Subcutaneous adipose tissue (tissue), 4 donors: ENCODE results near the gene CAST. TPM values are rescaled to one million over a fixed set of nuclear protein-coding genes. Genes with fewer than 3 reads are reported as not detected.

Experiments used
- CTCF ChIP-seq: fragments of 450-650 bp; IDR thresholded peaks from one replicate; pipeline ENCODE4 v1.5.1; 2016; ENCODE audit warnings: low read depth, mild to moderate bottlenecking, control low read depth, antibody characterized with exemption, moderate library complexity
- total RNA-seq, 4 donors: library from RNA; depleted of rRNA; stranded (reverse); fragments of >200 nt; gene quantifications; one replicate each; pipeline ENCODE4 v1.1.0, GENCODE V29; 2016

The CAST gene
- total RNA-seq, 4 donors from 2014 or later = 296 to 432 (median 373) TPM

- TF ChIP-seq CTCF = no peak
Observed at GRCh38 chr5:96745025-96745424, 82.8 kb downstream of the CAST start.

GRCh38 chr5:96745844-96746531, 83.8 kb downstream of the CAST start:
- TF ChIP-seq CTCF = no peak

GRCh38 chr5:96747720-96748119, 85.5 kb downstream of the CAST start:
- no peak for TF ChIP-seq CTCF

GRCh38 chr5:96750110-96750822, 88.1 kb downstream of the CAST start:
- no peak for TF ChIP-seq CTCF

GRCh38 chr5:96751203-96752169, 89.3 kb downstream of the CAST start:
- TF ChIP-seq CTCF = no peak

- no peak for TF ChIP-seq CTCF
Observed at GRCh38 chr5:96752341-96753016, 90.3 kb downstream of the CAST start.
